Spinal cord (tissue), 10 donors: ENCODE results near the gene RAB3C. TPM values are rescaled to one million over a fixed set of nuclear protein-coding genes. Genes with fewer than 3 reads are reported as not detected.

ENCODE experiments used
- DNase-seq, 6 donors: peaks; one replicate each; pipeline versions ENCODE4 v3.0.0 to v3.0.0-alpha.2; 2013 to 2015; ENCODE audit warnings: low spot score in 6 of 6, low read depth in 4 of 6
- H3K27ac ChIP-seq: one replicate; pipeline ENCODE4 v1.5.1; 2013; ENCODE audit warnings: low read depth, low read length, control low read depth
- H3K27me3 ChIP-seq: one replicate; pipeline ENCODE4 v1.6.1; 2013; ENCODE audit warnings: low read length; ENCODE audit not compliant: control insufficient read depth, insufficient read depth
- H3K36me3 ChIP-seq: one replicate; pipeline ENCODE4 v1.6.1; 2013; ENCODE audit warnings: low read length; ENCODE audit not compliant: control insufficient read depth, insufficient read depth
- H3K4me1 ChIP-seq: one replicate; pipeline ENCODE4 v1.6.1; 2013; ENCODE audit warnings: low read length; ENCODE audit not compliant: control insufficient read depth, insufficient read depth
- H3K4me3 ChIP-seq: one replicate; pipeline ENCODE4 v1.5.1; 2013; ENCODE audit warnings: low read depth, low read length, control low read depth
- H3K9me3 ChIP-seq: one replicate; pipeline ENCODE4 v1.6.1; 2013; ENCODE audit warnings: low read length; ENCODE audit not compliant: control insufficient read depth, insufficient read depth
- WGBS: methylation state at CpG from one replicate; pipeline ENCODE4 v1.1.5; 2013; ENCODE audit warnings: missing lambda C conversion rate; ENCODE audit not compliant: insufficient coverage; 5-methylcytosine and 5-hydroxymethylcytosine counted together
- polyA plus RNA-seq, 2 donors: library from polyadenylated mRNA; unstranded; fragments of 120-200 nt; gene quantifications; one replicate each; pipeline ENCODE4 v1.2.1, GENCODE V29; 2013; ENCODE audit not compliant: insufficient read length in 2 of 2
- total RNA-seq, 2 donors: library from RNA; depleted of rRNA in 1 of 2; stranded (reverse); fragments of 120-200 nt in 1 of 2; fragments of >200 nt in 1 of 2; gene quantifications; one replicate each; pipeline versions ENCODE4 v1.2.3 to v1.2.4, GENCODE V29; 2013 to 2014
- donor health status: healthy.

RAB3C gene
- total and polyA plus RNA-seq, 4 donors: 25.0 to 115 (median 61.8) TPM

DNA sequence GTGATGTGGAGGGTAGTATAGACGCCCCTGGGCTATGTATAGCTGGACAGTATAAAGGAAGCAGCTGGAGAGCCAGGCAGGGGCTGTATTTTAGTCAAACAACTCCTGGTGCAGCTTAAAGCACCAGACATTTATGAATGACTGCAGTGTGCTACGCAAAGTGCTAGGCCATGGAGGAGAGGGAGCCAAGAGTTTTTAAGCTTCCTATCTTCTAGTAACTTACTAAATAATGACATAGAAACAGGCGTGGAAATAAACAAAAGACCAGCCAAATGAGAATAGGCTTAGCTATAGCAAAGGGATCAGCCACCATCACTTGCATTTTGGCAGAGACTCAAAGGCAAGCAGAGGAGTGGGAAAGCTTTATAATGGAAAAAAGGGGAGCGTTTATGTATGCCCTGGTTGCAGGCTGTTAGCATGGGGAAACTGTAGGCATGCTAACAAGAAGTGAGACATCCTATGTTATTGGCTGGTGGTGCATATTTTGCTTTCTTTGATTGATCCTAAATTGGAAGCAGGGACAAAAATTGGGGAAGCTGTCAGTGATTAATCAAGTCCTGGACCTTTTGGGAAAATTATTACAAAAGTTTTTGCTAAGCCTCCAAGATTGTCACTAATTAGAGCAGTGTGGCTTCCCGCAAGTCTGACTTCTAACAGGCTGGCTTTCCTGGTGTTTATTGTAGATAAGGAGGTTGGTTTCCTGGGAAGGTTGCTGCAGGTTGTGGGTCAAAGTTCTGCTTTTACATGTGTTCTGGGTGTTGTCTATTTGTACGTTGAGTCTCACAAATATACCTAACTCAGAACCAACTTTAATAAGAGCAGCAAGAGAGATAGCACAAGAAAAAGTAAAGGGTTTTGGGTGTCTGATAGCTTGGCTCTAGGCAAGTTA is 46.6 kb downstream of the RAB3C start:
- Histone ChIP-seq H3K4me1 (no peaks in the 10 kb centered on the region), H3K27me3 (no peaks in the 10 kb centered on the region), H3K36me3 (no peaks in the 10 kb centered on the region), H3K9me3 (no peaks in the 10 kb centered on the region), H3K27ac (no peak overlapping the region), H3K4me3 (no peak overlapping the region)
- 17% methylated on average over 2 of the region's 6 CpGs for WGBS
- peak in 3 of 6 donors; percentile 31 to 79 (median 52) for DNase-seq

DNA sequence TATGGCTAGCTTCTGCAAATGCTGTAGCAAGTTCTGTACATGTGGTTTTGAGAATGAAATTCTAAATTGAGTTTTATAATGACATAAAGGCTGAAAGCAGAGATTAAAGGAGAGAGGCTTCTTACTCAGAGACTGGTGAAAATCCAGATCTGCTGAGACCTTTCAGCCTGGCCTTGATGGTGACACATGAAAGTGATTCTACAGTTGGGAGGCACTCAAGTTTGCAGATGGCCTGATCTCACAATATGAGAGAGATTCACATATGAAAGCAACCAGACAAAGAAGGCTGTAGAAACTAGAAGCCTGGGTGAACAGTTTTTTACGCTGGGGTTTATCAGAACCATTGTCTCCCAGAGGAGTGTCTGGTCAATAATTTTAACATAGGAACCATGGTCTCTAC is 49.0 kb downstream of the RAB3C start:
- H3K4me1 ChIP-seq: no peaks in the 10 kb centered on the region
- no peak overlapping the region for H3K27ac ChIP-seq
- DNase-seq: no peak
- H3K9me3 ChIP-seq: no peaks in the 10 kb centered on the region
- H3K27me3 ChIP-seq: no peaks in the 10 kb centered on the region
- H3K4me3 ChIP-seq: no peak overlapping the region
- H3K36me3 ChIP-seq: no peaks in the 10 kb centered on the region
- WGBS: no CpG with 5 or more reads among the region's 1 CpG

DNA sequence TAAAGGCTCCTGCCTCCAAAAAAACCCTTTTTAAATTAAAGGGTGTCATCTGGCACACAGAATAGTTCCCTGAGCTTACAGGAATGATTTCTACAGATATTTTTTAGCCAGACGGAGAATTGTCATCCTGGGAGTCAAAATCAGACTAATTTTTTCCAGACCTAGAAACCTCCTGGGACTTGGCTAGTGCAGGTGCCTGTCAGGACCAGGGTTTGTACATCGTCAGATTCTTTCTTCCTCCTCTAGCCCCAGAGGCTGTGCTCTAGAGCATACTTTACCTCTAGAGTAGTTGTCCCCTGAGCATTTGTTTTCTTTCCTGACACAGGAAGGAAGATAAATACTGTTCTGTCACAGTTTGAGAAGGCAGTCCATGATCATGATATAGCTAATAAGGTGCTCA is 52.5 kb downstream of the RAB3C start:
- Histone ChIP-seq H3K36me3 (no peaks in the 10 kb centered on the region), H3K27ac (no peak overlapping the region), H3K4me3 (no peak overlapping the region), H3K27me3 (no peaks in the 10 kb centered on the region), H3K9me3 (no peaks in the 10 kb centered on the region), H3K4me1 (no peaks in the 10 kb centered on the region)
- WGBS: 54% methylated on average over 2 of the region's 2 CpGs
- no peak for DNase-seq

DNA sequence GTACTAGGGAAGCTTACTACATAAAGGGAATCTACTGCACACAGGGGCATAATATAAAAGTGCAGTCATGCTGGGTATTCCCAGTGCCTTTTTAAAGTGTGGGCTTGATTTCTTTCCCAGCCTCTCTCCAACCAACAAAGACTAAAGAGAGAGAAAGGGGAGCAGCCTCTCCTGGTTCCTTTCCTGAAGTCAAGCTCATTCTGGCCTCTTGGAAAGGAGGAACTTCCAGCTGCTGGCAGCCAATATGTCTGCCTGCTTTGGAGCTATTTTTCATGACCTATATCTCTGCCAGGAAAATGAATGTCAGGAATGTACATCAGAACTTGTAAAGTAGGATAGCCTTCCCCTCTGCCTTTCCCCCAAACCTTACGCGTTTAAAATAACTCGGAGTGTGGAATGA is 57.1 kb downstream of the RAB3C start:
- no peaks in the 10 kb centered on the region for H3K4me1 ChIP-seq
- H3K27ac ChIP-seq: no peak overlapping the region
- peak in 2 of 6 donors; percentile 20 to 21 for DNase-seq
- no peaks in the 10 kb centered on the region for H3K9me3 ChIP-seq
- H3K36me3 ChIP-seq: no peaks in the 10 kb centered on the region
- no peaks in the 10 kb centered on the region for H3K27me3 ChIP-seq
- no CpG with 5 or more reads among the region's 3 CpGs for WGBS
- H3K4me3 ChIP-seq: no peak overlapping the region

DNA sequence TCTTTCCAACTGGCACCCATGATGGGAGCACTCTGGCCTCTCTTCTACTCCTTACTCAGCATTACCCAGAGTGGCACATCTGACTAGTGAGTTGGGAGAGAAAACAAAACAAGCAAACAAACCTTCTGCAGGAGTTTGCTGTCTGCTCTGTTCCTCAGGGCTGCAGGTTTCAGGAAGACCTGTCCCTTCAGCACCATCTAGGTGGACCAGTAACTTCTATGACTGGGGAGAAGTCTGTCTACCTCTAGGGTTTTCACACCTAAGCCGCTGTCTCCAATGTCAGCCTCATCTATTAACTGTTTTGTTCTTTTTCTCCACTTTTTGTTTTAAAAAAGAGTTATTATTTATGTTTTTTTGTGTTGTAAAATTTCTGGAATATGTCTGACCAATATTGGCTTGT is 58.7 kb downstream of the RAB3C start:
- H3K4me3 ChIP-seq: no peak overlapping the region
- WGBS: no CpG with 5 or more reads among the region's 1 CpG
- no peaks in the 10 kb centered on the region for H3K36me3 ChIP-seq
- H3K27ac ChIP-seq: no peak overlapping the region
- no peaks in the 10 kb centered on the region for H3K27me3 ChIP-seq
- no peaks in the 10 kb centered on the region for H3K9me3 ChIP-seq
- no peak for DNase-seq
- no peaks in the 10 kb centered on the region for H3K4me1 ChIP-seq

DNA sequence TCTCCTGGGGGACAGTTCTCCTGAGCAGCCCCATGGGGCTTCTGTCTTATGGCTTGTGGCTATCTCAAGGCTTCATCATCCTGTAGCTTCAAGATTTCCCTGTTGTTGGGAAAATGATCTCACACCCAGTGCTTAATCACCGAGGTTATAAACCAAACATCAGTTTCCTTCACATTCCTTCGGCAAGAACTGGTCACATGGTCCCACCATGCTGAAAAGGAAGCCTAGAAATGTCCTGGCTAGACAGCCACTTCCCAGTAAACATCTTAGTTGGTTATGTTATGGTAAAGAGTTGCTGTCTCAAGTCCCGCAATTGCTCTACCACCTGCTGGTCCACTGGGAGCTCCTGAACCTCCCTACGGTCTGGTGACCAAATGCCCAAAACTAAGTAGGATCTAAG is 66.0 kb downstream of the RAB3C start:
- no CpG with 5 or more reads among the region's 4 CpGs for WGBS
- Histone ChIP-seq H3K36me3 (no peaks in the 10 kb centered on the region), H3K27me3 (no peaks in the 10 kb centered on the region), H3K9me3 (no peaks in the 10 kb centered on the region), H3K4me3 (no peak overlapping the region), H3K4me1 (no peaks in the 10 kb centered on the region), H3K27ac (no peak overlapping the region)
- DNase-seq: no peak

DNA sequence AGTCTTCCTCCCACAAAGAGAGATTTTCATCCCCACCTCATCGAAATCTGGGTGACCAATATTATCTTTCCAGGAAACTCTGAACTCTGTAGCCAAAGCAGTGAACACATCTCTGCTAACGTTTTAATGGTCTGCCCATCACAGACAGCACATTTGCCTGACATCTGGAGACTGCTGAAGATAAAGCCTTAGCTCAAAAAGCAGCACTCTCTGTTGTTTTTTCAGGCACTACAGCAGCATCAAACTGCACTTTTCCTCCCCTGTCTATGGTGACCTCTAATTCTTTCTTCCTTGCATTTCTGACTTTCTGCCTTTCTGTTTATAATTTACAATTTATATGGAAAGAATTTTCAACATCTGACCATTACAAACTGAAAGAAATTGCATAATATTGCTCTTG is 66.8 kb downstream of the RAB3C start:
- WGBS: 57% methylated on average over 2 of the region's 2 CpGs
- H3K27ac ChIP-seq: no peak overlapping the region
- no peak overlapping the region for H3K4me3 ChIP-seq

DNA sequence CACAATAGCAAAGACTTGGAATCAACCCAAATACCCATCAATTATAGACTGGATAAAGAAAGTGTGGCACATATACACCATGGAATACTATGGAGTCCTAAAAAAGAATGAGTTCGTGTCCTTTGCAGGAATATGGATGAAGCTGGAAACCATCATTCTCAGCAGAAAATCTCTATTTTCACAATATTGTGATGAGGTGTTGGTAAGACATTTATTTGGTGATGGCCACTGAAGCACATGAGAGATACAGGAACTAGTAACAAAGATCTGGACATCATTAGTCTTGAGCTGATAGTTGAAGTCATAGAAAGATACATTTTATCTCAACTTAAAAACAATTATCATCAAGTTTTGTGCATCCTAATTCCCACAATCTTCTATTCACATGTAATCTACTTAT is 70.6 kb downstream of the RAB3C start:
- H3K4me3 ChIP-seq: no peak overlapping the region
- H3K4me1 ChIP-seq: no peaks in the 10 kb centered on the region
- no CpG with 5 or more reads among the region's 1 CpG for WGBS
- no peaks in the 10 kb centered on the region for H3K36me3 ChIP-seq
- no peaks in the 10 kb centered on the region for H3K9me3 ChIP-seq
- H3K27me3 ChIP-seq: no peaks in the 10 kb centered on the region
- no peak for DNase-seq
- no peak overlapping the region for H3K27ac ChIP-seq

More for the DNA sequence above, 66.8 kb downstream of the RAB3C start:
- peak in 2 of 6 donors; percentile 10 to 24 for DNase-seq
- H3K27me3 ChIP-seq: no peaks in the 10 kb centered on the region
- no peaks in the 10 kb centered on the region for H3K9me3 ChIP-seq
- H3K4me1 ChIP-seq: no peaks in the 10 kb centered on the region
- H3K36me3 ChIP-seq: no peaks in the 10 kb centered on the region

DNA sequence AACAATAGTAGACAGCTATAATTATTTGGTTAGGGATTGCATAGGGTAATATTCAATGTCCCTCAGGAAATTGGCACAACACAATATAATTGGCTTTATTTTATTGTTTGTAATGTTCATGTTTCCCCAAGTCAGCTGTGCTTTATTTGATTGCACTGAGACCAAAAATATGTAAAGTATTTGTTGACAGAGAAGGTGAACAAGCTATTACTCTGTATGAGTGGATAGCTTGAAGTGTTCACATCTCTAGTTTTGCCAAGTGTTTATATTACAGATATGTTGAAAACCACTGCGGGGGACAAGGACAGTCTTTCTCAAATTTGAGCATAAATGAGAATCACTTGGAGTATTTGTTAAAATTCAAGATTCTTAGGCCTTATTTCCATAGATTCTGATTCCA is 83.3 kb downstream of the RAB3C start:
- no peaks in the 10 kb centered on the region for H3K9me3 ChIP-seq
- no peaks in the 10 kb centered on the region for H3K27me3 ChIP-seq
- no peak overlapping the region for H3K4me3 ChIP-seq
- no peaks in the 10 kb centered on the region for H3K36me3 ChIP-seq
- WGBS: no CpG with 5 or more reads among the region's 1 CpG
- DNase-seq: peak in 1 of 6 donors; percentile 47
- no peak overlapping the region for H3K27ac ChIP-seq
- H3K4me1 ChIP-seq: no peaks in the 10 kb centered on the region
